Uterus (tissue), 2 donors: ENCODE results near the gene CC2D2B.

Experiments used
- POLR2A ChIP-seq, 2 donors: fragments of 450-650 bp; IDR thresholded peaks; one replicate each; pipeline ENCODE4 v1.6.1; 2016; ENCODE audit warnings: antibody characterized with exemption in 2 of 2, mild to moderate bottlenecking in 1 of 2, moderate library complexity in 1 of 2
- TF ChIP-seq, protein P1 (sequence below), 4 experiments: fragments of 200-600 bp in 2 of 4; fragments of 450-650 bp in 2 of 4; sonication (generic) in 2 of 4; IDR thresholded peaks; one replicate each; pipeline ENCODE4 v1.5.1; 2016 to 2019; ENCODE audit warnings: antibody characterized with exemption in 4 of 4, mild to moderate bottlenecking in 2 of 4, moderate library complexity in 1 of 4

DNA sequence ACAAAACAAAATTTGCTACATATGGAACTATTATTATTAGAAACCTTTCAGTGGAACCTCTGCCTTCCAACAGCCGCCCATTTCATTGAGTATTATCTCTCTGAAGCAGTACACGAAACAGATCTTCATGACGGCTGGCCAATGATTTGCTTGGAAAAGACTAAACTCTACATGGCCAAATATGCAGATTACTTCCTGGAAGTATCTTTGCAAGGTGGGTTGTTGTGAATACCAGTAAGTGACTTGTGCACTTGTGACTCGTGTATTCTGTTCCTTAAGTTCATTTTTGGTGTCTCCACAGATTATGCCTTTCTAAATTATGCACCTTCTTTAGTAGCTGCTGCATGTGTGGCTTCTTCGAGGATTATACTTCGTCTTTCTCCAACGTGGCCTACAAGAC lies 149.0 kb downstream of the CC2D2B start:
- TF ChIP-seq, protein P1, sequence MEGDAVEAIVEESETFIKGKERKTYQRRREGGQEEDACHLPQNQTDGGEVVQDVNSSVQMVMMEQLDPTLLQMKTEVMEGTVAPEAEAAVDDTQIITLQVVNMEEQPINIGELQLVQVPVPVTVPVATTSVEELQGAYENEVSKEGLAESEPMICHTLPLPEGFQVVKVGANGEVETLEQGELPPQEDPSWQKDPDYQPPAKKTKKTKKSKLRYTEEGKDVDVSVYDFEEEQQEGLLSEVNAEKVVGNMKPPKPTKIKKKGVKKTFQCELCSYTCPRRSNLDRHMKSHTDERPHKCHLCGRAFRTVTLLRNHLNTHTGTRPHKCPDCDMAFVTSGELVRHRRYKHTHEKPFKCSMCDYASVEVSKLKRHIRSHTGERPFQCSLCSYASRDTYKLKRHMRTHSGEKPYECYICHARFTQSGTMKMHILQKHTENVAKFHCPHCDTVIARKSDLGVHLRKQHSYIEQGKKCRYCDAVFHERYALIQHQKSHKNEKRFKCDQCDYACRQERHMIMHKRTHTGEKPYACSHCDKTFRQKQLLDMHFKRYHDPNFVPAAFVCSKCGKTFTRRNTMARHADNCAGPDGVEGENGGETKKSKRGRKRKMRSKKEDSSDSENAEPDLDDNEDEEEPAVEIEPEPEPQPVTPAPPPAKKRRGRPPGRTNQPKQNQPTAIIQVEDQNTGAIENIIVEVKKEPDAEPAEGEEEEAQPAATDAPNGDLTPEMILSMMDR (IDR thresholded peaks at IDR 0.05), result no peak
- no peak for TF ChIP-seq POLR2A (IDR thresholded peaks at IDR 0.05)
